Measurements from ENCODE around the gene P3H3.

DNA sequence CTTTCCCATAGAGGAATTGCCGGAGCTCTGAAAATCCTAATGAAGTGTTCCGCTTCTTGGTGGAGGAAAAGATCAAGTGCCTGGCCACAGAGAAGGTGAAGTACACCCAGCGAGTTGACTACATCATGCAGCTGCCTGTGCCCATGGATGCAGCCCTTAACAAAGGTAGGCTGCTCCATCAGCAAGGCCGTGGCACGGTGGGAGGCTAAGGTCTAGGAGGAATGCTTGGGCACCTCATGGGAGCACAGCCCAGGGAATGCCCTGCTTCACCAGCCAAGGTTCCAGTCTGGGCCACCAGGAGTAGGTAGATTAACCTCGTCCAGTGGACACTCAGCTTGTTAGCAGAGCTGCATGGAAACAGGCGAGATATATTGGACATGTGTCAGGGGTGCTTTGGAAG is 32.7 kb downstream of the P3H3 start:
- no peak for TF ChIP-seq FOXM1 (IDR thresholded peaks at IDR 0.05; ENCODE audit: borderline replicate concordance, low read depth)
- no peak for TF ChIP-seq TEAD4 (IDR thresholded peaks at IDR 0.05)
- TF ChIP-seq TCF12 (IDR thresholded peaks at IDR 0.05; ENCODE audit: low read depth), result no peak
- no peak for TF ChIP-seq TAF1 (IDR thresholded peaks at IDR 0.05; ENCODE audit: low read depth)
- TF ChIP-seq, protein P1, sequence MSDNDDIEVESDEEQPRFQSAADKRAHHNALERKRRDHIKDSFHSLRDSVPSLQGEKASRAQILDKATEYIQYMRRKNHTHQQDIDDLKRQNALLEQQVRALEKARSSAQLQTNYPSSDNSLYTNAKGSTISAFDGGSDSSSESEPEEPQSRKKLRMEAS (IDR thresholded peaks at IDR 0.05), result no peak
- no peak for TF ChIP-seq ZBTB7A (IDR thresholded peaks at IDR 0.05; ENCODE audit: low read depth)
- TF ChIP-seq, protein P2, sequence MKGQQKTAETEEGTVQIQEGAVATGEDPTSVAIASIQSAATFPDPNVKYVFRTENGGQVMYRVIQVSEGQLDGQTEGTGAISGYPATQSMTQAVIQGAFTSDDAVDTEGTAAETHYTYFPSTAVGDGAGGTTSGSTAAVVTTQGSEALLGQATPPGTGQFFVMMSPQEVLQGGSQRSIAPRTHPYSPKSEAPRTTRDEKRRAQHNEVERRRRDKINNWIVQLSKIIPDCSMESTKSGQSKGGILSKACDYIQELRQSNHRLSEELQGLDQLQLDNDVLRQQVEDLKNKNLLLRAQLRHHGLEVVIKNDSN (IDR thresholded peaks at IDR 0.05), result no peak
- no peak for TF ChIP-seq CEBPB (IDR thresholded peaks at IDR 0.05)
- no peak for TF ChIP-seq CREB1 (IDR thresholded peaks at IDR 0.05; ENCODE audit: low read depth)
